Rectal smooth muscle tissue (tissue), 1 donor: ENCODE measurements around the gene WNT5B.

Experiments used
- H3K27ac ChIP-seq: one replicate; pipeline ENCODE4 v1.7.0; 2013; ENCODE audit warnings: low read depth, low read length, inconsistent platforms
- H3K27me3 ChIP-seq: one replicate; pipeline ENCODE4 v1.7.0; 2013; ENCODE audit warnings: low read length; ENCODE audit not compliant: control insufficient read depth, insufficient read depth
- H3K36me3 ChIP-seq: one replicate; pipeline ENCODE4 v1.7.0; 2013; ENCODE audit warnings: low read length; ENCODE audit not compliant: control insufficient read depth, insufficient read depth
- H3K4me1 ChIP-seq: one replicate; pipeline ENCODE4 v1.7.0; 2013; ENCODE audit warnings: low read length; ENCODE audit not compliant: control insufficient read depth, insufficient read depth
- H3K4me3 ChIP-seq: one replicate; pipeline ENCODE4 v1.7.0; 2013; ENCODE audit warnings: low read length
- H3K9ac ChIP-seq: one replicate; pipeline ENCODE4 v1.7.0; 2013; ENCODE audit warnings: low read length

Gene WNT5B

DNA sequence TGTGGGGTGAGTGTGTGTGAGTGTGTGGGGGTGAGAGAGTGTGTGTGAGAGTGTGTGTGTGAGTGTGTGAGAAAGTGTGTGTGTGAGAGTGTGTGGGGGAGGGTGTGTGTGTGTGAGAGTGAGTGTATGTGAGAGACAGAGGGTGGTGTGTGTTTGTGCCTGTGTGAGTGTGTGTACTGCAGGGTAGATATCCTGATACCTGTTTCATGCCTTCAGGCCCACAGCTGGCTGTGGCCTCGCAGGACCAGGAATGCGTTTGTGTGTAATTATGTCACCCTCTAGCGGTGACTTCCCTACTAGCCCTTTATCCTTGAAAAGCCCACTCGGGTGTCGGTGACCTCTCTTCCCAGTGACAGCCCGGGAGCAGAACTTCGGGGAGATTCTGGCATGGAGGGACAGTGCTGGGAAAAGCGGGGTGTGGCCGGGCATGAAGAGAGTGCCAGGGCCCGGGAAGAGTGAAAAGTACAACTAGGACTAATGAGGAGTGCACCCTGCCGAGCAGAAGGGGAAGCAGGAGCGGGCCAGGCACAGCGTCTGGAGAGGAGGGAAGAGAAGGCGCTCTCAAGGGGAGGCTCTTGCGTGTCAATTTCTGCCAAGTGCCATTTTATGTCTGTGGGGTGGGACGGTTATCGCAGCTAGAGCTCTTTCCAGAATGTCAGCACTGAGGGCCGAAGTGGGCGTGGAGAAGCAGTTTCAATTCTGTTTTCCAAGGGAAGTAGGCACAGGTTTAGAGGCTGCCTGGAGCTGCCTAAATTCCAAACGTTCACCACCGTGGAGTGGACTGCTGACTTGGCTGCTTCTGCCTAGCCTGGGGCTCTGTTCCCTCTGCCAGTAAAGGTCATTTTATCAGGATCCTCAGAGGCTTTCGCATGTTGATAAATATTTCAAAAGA is 23.7 kb upstream of the WNT5B start:
- H3K27ac ChIP-seq: peak overlapping the region; percentile 96
- H3K36me3 ChIP-seq: no peaks in the 10 kb centered on the region
- H3K27me3 ChIP-seq: no peaks in the 10 kb centered on the region
- peaks cover 8% of the 10 kb centered on the region for H3K4me1 ChIP-seq
- peak overlapping the region; percentile 76 for H3K4me3 ChIP-seq
- H3K9ac ChIP-seq: peak overlapping the region; percentile 68

DNA sequence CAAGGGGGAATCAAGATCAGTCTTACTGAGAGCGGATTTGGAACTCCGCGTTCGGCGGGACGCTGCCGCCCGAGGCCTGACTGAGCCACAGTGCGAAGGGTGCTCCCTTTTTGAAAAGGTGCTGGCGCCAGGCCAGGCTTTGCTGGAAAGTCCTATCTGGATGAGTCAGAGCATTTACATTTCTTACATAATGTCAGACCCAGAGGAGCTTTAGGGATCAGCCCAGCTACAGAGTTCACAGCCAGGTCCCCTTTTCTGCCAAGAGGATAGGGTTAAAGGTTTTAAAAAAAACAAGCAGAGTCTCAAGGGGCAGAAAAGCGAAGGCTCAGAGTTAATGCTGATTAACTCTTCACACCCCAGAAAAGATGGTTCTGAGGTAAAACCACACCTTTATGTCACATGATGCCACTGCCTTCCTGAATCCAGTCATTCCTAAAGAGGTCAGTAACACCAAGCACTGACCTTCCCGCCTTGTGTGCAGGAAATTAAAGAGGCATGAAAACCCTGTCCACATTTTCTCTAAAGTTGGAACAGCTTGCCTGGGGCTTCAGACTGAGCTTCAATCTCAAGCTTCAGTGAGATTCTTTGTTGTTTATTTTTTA is 22.9 kb upstream of the WNT5B start:
- Histone ChIP-seq H3K9ac (peak overlapping the region; percentile 68), H3K27ac (peak overlapping the region; percentile 96), H3K27me3 (no peaks in the 10 kb centered on the region), H3K36me3 (no peaks in the 10 kb centered on the region), H3K4me1 (peaks cover 8% of the 10 kb centered on the region), H3K4me3 (peak overlapping the region; percentile 76)

DNA sequence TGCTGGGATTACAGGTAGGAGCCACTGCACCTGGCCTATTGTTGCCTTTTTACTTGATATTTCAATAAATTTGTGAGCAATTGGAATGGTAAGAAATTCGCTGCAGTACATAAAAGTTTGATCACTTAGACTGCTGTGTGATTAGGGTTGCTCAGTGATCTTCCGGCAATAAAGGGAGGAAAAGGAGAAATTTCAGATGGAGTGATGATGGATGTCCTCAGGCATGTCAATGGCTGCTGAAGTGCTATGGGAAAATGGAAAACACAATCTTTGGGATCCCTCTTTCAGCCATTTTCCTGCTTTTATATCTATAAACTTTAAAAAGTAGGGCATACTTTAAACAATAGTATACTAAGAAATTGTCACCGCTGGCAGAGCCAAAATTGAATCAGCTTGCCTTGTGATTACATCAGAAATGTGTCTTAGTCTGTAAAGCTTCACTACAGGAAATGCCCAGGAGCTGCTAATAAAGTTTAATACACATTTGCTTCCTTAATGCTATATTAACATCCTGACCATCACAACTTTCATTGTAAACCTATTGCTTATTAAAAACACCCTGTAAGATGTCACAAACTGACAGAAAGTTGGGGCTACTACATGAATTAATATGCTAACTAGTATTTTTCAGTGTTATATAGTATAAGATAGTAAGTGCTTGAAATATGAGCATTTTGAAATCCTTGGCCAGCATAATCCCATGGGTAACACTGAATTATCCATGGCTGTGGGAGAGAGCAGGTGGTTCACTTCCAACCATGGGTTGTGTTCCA is 20.9 kb upstream of the WNT5B start:
- peak overlapping the region; percentile 50 for H3K27ac ChIP-seq

DNA sequence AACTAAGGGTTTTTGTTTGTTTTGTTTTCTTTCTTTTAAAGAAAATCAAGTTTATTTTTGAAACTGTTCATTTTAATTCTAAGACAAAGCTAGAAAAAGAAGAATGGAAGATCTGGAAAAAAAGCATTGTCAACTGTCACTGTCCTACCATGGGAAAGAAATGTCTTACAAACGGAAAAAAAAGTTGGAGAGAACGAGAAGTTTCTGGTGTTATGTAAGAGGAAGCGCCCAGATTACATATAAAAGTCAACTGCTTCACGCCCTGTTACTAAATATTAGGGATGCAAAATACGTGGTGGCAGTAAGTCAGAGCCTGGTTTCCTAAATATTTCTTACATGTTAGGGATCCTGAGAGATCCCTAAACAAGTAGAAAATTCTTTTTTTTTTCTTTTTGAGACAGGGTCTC is 20.3 kb upstream of the WNT5B start:
- Histone ChIP-seq H3K9ac (no peak overlapping the region), H3K27ac (peak overlapping the region; percentile 50), H3K27me3 (no peaks in the 10 kb centered on the region), H3K36me3 (no peaks in the 10 kb centered on the region), H3K4me3 (no peak overlapping the region), H3K4me1 (peaks cover 10% of the 10 kb centered on the region)

More for the DNA sequence above, 20.9 kb upstream of the WNT5B start:
- Histone ChIP-seq H3K4me3 (no peak overlapping the region), H3K27me3 (no peaks in the 10 kb centered on the region), H3K36me3 (no peaks in the 10 kb centered on the region), H3K4me1 (peaks cover 10% of the 10 kb centered on the region), H3K9ac (no peak overlapping the region)

DNA sequence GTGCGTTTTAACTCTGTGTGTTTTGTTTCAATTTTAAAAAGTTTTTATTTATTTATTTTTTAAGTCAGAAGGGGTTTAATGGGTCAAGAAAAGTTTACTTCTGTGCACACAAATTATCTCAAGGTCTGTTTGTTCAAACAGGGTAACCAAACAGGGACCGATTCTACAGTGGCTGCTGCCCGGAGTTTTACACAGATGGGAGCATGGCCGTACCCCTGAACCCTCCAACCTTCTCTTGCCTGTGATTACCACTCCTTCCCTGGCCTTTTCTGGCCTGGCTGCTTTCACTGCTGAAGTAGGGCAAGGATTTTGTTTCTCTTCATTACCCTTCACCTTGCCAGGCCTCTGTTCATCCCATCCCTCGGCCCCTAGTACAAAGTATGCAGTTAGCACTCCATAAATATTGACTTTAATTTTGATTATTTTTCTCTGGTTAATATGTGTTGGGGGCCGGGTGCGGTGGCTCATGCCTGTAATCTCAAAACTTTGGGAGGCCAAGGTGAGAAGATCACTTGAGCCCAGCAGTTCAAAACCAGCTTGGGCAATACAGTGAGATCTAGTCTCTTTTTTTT is 18.9 kb upstream of the WNT5B start:
- Histone ChIP-seq H3K27ac (no peak overlapping the region), H3K4me3 (no peak overlapping the region), H3K36me3 (no peaks in the 10 kb centered on the region), H3K9ac (no peak overlapping the region), H3K27me3 (no peaks in the 10 kb centered on the region), H3K4me1 (peaks cover 10% of the 10 kb centered on the region)

DNA sequence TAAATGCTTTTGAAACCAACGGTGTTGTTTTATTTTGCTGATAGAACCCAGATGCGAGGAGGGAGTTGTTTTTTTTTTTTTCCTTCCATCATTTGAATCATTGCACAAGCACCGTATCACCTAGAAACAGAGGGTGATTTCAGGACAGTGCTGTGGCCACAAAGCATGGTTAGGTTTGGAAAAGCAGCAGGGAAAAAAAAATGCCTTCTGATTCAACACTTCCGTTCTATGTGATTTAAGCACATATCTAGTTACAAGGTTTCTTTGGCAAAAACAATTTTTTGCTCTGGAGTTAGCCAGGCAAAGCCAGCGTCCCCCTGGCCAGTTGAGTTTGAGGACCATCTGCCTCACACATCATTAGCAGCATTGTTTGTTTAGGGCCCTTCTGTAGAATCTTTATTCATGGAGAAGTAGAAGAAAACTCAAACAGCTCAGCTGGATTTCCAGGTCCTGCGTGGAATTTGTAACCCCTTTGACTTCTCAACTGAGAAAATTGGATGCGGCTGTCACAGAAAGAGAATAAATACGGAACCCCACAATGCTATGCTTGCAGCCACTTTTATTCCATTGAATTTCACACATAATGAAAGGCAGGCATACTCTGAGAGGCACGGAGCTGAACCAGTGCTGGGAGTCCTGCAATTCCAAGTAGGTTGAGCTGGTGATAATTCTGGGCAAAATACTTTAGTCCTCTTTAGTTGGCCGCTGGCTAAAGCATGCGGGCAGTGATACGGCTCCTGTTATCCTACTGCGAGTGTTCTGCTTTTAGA is 17.0 kb upstream of the WNT5B start:
- H3K27me3 ChIP-seq: no peaks in the 10 kb centered on the region
- no peak overlapping the region for H3K9ac ChIP-seq
- H3K4me1 ChIP-seq: peaks cover 2% of the 10 kb centered on the region
- H3K27ac ChIP-seq: peak overlapping the region; percentile 30
- H3K36me3 ChIP-seq: no peaks in the 10 kb centered on the region
- H3K4me3 ChIP-seq: no peak overlapping the region

DNA sequence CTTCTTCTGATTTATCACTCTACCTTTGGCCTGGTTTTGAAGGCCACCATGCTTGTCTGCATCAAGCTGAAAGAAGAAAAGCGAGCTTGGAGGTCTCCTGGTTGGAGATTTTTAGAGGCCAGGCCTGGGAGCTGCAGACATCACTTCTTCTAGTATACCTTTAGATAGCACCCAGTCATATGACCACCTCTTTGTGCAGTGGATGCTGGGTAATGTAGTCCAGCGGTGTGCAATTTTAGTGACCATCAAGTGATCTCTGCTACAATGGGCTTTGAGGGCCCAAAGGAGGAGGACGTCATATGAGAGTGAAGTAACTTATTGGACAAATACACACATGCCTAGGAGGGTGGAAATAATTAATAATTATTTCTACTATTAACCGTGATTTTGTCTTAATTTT is 15.2 kb upstream of the WNT5B start:
- Histone ChIP-seq H3K9ac (no peak overlapping the region), H3K27me3 (no peaks in the 10 kb centered on the region), H3K27ac (no peak overlapping the region), H3K4me3 (no peak overlapping the region), H3K4me1 (peaks cover 2% of the 10 kb centered on the region), H3K36me3 (no peaks in the 10 kb centered on the region)

DNA sequence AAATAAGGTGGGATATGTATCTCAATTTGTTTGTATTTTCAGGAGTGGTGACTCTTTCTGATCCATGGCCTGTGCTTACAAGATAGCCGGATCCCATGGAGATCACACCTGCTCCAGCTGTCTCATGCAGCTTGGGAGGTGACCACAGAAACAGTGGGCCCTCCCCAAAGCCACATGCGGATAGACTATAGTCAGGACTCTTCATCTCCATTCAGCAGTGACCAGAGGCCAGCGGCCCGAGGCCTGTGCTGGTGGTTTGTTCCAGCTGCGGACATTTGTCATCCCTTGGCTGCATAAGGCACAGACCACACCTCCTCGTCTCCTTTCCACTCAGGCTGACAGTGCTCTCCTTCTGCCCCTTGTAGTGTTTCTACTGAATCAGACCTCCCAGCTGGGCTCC is 14.7 kb upstream of the WNT5B start:
- H3K27ac ChIP-seq: no peak overlapping the region
- no peaks in the 10 kb centered on the region for H3K36me3 ChIP-seq
- no peak overlapping the region for H3K9ac ChIP-seq
- peaks cover 2% of the 10 kb centered on the region for H3K4me1 ChIP-seq
- no peak overlapping the region for H3K4me3 ChIP-seq
- no peaks in the 10 kb centered on the region for H3K27me3 ChIP-seq

DNA sequence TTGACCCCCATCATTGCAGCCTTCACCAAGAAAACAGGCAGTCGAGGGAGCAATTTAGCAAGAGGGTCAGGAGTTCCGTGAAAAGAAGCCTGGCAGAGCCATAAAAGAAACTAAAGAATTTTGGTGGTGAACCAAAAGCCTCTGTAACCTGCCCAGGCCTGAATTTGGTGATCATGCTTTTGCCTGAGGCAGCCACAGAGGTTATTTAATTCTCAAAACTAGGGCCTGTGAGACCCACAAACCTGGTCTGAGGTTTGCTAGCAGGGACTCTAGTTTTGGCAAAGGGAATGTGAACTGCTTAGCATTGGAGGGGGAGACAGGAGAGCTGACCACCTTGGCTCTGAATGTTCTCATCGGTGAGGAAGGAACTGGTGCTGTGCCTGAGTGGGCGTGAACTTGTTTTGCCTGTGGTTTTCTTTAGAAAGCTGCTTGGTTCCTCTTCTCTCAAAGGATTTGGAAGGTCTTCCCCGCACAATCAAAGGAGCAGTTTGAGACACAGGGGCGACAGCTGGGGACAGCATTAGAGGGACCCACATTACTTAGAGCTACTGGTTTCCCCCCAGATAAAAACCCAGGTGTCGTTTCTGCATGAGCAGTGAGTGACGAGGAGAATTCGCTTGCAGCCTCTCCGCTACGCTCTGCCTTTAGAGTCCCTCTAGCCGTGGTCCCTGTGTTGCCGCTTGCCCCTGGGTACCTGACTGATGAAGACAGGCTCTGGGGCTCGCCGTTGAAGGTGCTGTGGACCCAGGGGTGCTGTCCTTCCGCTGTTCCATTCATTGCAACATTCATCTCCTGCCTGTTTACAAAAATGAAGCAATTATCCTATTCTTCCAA is 12.6 kb upstream of the WNT5B start:
- Histone ChIP-seq H3K4me1 (peaks cover 2% of the 10 kb centered on the region), H3K27ac (no peak overlapping the region), H3K9ac (no peak overlapping the region), H3K27me3 (no peaks in the 10 kb centered on the region), H3K36me3 (no peaks in the 10 kb centered on the region), H3K4me3 (no peak overlapping the region)

DNA sequence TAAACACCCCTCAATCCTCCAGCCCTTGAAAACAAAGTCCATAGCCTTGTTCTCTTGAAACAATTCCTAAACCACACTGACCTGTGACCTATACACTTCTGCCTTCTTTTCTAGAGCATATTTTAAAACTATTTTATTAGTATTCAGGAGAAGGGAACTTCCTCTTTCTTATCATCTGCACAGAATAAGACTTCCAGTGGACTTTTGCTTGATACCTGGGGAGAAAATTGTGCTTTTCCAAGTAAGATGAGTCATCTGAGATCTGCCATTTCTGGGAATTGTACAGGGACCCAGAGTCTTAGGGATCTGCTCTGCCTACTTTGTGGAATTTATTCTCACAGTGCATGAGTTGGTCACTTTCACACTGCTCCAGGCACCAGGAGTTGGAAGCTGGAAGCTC is 10.5 kb upstream of the WNT5B start:
- Histone ChIP-seq H3K4me1 (no peaks in the 10 kb centered on the region), H3K27ac (no peak overlapping the region), H3K4me3 (no peak overlapping the region), H3K27me3 (no peaks in the 10 kb centered on the region), H3K9ac (no peak overlapping the region), H3K36me3 (no peaks in the 10 kb centered on the region)

DNA sequence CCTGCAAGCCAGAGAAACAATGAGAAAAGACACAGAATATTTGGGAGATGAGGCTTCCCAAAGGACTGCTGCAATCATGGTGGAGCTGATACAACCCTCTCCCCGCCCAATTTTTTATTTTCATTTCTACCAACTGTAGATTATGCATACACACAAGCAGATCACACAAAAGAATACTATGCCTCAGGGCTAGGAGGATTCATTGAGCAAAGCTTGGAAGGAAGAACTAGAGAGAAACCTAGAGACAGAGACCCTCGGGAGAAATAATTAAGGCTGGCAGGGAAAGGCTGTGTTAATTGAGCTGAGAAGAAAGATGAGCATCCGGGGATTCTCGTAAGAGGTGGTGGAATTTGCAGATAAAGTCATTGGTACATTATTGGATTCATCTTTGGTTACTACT is 9.9 kb upstream of the WNT5B start:
- H3K4me1 ChIP-seq: no peaks in the 10 kb centered on the region
- no peaks in the 10 kb centered on the region for H3K27me3 ChIP-seq
- H3K27ac ChIP-seq: no peak overlapping the region
- H3K36me3 ChIP-seq: no peaks in the 10 kb centered on the region
- no peak overlapping the region for H3K4me3 ChIP-seq
- no peak overlapping the region for H3K9ac ChIP-seq
